GM12878 (cell line): Measurements from ENCODE around the gene SFT2D1. TPM values are rescaled to one million over a fixed set of nuclear protein-coding genes. Genes with fewer than 3 reads are reported as not detected.
A peak's percentile ranks its signal among the peaks of the same experiment; 100 is the strongest.

Source experiments
- ATAC-seq: fragments of 200-7000 bp; cut with Tn5 transposase; 3 replicates; pipeline ENCODE4 v1.9.1; 2020; ENCODE audit warnings: mild to moderate bottlenecking, moderate library complexity
- BruUV-seq: library from RNA; stranded (reverse); fragments of 400-500 nt; replicated peaks from 2 replicates; lab custom pipeline; 2021; lab: Mats Ljungman, UMichigan
- CTCF ChIA-PET: fragments of 300-600 bp; sonication (Branson Sonifier 250); formaldehyde crosslinking; extraction: SDS; loops from one replicate; lab custom pipeline; 2021; ENCODE audit warnings: inconsistent platforms; lab: Yijun Ruan, JAX
- POLR2A ChIA-PET: fragments of 350-600 bp; formaldehyde crosslinking; extraction: SDS; loops from one replicate; lab custom pipeline; 2021; ENCODE audit warnings: inconsistent platforms; lab: Charles Lee
- RAD21 ChIA-PET: fragments of 300-600 bp; sonication (Branson Sonifier 250); formaldehyde crosslinking; loops from one replicate; lab custom pipeline; 2023; ENCODE audit warnings: antibody characterized with exemption; ENCODE audit not compliant: unreplicated experiment; lab: Charles Lee
- SMC1A ChIA-PET: fragments of 300-600 bp; sonication (Branson Sonifier 250); formaldehyde crosslinking; loops from one replicate; lab custom pipeline; 2023; ENCODE audit not compliant: unreplicated experiment, uncharacterized antibody; lab: Charles Lee
- DNase-seq: peaks from one replicate; pipeline ENCODE4 v3.0.0-alpha.2; 2011; ENCODE audit warnings: low read depth, low spot score
- FAIRE-seq: peaks from 3 replicates; lab custom pipeline; 2011; peaks lifted over from hg19 to GRCh38; lab: Jason Lieb, UNC
- H2AFZ ChIP-seq: 2 replicates; pipeline ENCODE4 v1.6.0; 2011; ENCODE audit warnings: low read depth, low read length, control low read depth; ENCODE audit not compliant: control insufficient read depth
- H3K27ac ChIP-seq: 2 replicates; pipeline ENCODE4 v1.5.1; 2011; ENCODE audit warnings: control low read depth; ENCODE audit not compliant: control insufficient read depth, insufficient read depth
- H3K27me3 ChIP-seq, 2 experiments: replicated peaks in 1 of 2; 2 replicates each; pipeline versions ENCODE4 v1.6.0 to v1.6.1; 2011; ENCODE audit warnings: low read length in 1 of 2; ENCODE audit not compliant: control insufficient read depth in 2 of 2, insufficient read depth in 2 of 2
- H3K36me3 ChIP-seq, 2 experiments: 2 replicates each; pipeline ENCODE4 v1.5.1; 2011; ENCODE audit warnings: low read length in 1 of 2; ENCODE audit not compliant: control insufficient read depth in 2 of 2, insufficient read depth in 2 of 2
- H3K4me1 ChIP-seq: 2 replicates; pipeline ENCODE4 v1.6.1; 2011; ENCODE audit warnings: mild to moderate bottlenecking, low read length, moderate library complexity, mixed read lengths; ENCODE audit not compliant: control insufficient read depth, insufficient read depth
- H3K4me2 ChIP-seq: 2 replicates; pipeline ENCODE4 v1.6.0; 2011; ENCODE audit warnings: control low read depth; ENCODE audit not compliant: control insufficient read depth, insufficient read depth
- H3K4me3 ChIP-seq: fragments of 200-600 bp; sonication (generic); 2 replicates; pipeline ENCODE4 v1.5.1; 2016
- H3K79me2 ChIP-seq: 2 replicates; pipeline ENCODE4 v1.6.0; 2011; ENCODE audit warnings: low read length; ENCODE audit not compliant: control insufficient read depth, insufficient read depth
- H3K9ac ChIP-seq: 2 replicates; pipeline ENCODE4 v1.8.0; 2011; ENCODE audit warnings: low read length, control low read depth, mixed read lengths; ENCODE audit not compliant: control insufficient read depth, insufficient read depth
- H3K9me3 ChIP-seq: replicated peaks from 3 replicates; pipeline ENCODE4 v1.5.1; 2011; ENCODE audit warnings: mild to moderate bottlenecking, low read length; ENCODE audit not compliant: control insufficient read depth, insufficient read depth
- H4K20me1 ChIP-seq: 2 replicates; pipeline ENCODE4 v1.6.0; 2011; ENCODE audit not compliant: control insufficient read depth, insufficient read depth
- BHLHE40 ChIP-seq, 2 experiments: fragments of 450-650 bp in 1 of 2; IDR thresholded peaks; 2 replicates each; pipeline ENCODE4 v1.6.1; 2011 to 2017; ENCODE audit warnings: low read depth in 2 of 2, borderline replicate concordance in 1 of 2, improper control_type of control experiment in 1 of 2, low read length in 1 of 2, mild to moderate bottlenecking in 1 of 2
- BMI1 ChIP-seq: fragments of 450-650 bp; IDR thresholded peaks from 2 replicates; pipeline ENCODE4 v1.6.1; 2016; ENCODE audit warnings: mild to moderate bottlenecking, moderate library complexity, borderline replicate concordance
- E2F4 ChIP-seq: IDR thresholded peaks from 2 replicates; pipeline ENCODE4 v1.6.1; 2012; ENCODE audit warnings: low read depth, low read length, improper control_type of control experiment
- EED ChIP-seq: sonication (generic); IDR thresholded peaks from 2 replicates; pipeline ENCODE4 v1.6.1; 2016; ENCODE audit warnings: antibody characterized with exemption, low read depth
- IRF5 ChIP-seq: fragments of 450-650 bp; IDR thresholded peaks from 2 replicates; pipeline ENCODE4 v1.6.1; 2017; ENCODE audit warnings: borderline replicate concordance
- SKIL ChIP-seq: fragments of 450-650 bp; IDR thresholded peaks from 2 replicates; pipeline ENCODE4 v1.6.1; 2017; ENCODE audit warnings: mild to moderate bottlenecking, low read depth, inconsistent platforms; ENCODE audit not compliant: poor library complexity, severe bottlenecking
- ZBTB4 ChIP-seq: fragments of 450-650 bp; formaldehyde crosslinking; IDR thresholded peaks from 2 replicates; pipeline ENCODE4 v1.4.0; 2022; ENCODE audit warnings: mild to moderate bottlenecking, moderate library complexity
- WGBS: methylation state at CpG from one replicate; pipeline ENCODE4 v1.1.6; 2016; ENCODE audit warnings: low lambda C conversion rate; ENCODE audit not compliant: insufficient replicate concordance, insufficient coverage; ENCODE audit errors: missing lambda C conversion rate; 5-methylcytosine and 5-hydroxymethylcytosine counted together
- in situ Hi-C: fragments of 300-500 bp; cut with MboI; formaldehyde crosslinking; loops from 9 replicates; pipeline ENCODE4 v1.14.3; 2018; ENCODE audit warnings: mixed read lengths
- intact Hi-C: fragments of 100-400 bp; cut with micrococcal nuclease; formaldehyde crosslinking; loops from one replicate; pipeline ENCODE4 v1.14.2; 2022; ENCODE audit not compliant: unreplicated experiment
- polyA plus RNA-seq, 11 experiments: library from polyadenylated mRNA; depleted of rRNA in 4 of 11; unstranded in 6 of 11; stranded (reverse) in 5 of 11; fragments of >200 nt; fragmentation: Nextera tagmentation in 4 of 11; fragmentation: Illumina TruSeq in 1 of 11; extraction: Ambion mirVana in 4 of 11; extraction: Trizol in 1 of 11; gene quantifications; 1 replicate in 1 of 11; 2 replicates in 10 of 11; pipeline versions ENCODE4 v1.2.1 to v1.2.3, GENCODE V29; 2011 to 2016; ENCODE audit warnings: inconsistent platforms in 2 of 11, missing spikeins in 2 of 11, low read depth in 1 of 11
- total RNA-seq, 4 experiments: library from RNA; depleted of rRNA in 3 of 4; stranded (reverse); fragments of >200 nt in 3 of 4; fragmentation: Illumina TruSeq in 1 of 4; extraction: Trizol in 1 of 4; gene quantifications; 2 replicates each; pipeline versions ENCODE4 v1.2.1 to v1.2.3, GENCODE V29; 2013 to 2021
- TF ChIP-seq, protein P1 (sequence below): fragments of 150-350 bp; IDR thresholded peaks from 2 replicates; pipeline ENCODE4 v1.6.1; 2016; ENCODE audit warnings: low read depth, low read length

Gene SFT2D1
- total and polyA plus RNA-seq, 10 of the 15 experiments (the other 5 are each of a cell fraction or from before 2014, with no cell fraction given): 69.5 to 281 (median 124) TPM

DNA sequence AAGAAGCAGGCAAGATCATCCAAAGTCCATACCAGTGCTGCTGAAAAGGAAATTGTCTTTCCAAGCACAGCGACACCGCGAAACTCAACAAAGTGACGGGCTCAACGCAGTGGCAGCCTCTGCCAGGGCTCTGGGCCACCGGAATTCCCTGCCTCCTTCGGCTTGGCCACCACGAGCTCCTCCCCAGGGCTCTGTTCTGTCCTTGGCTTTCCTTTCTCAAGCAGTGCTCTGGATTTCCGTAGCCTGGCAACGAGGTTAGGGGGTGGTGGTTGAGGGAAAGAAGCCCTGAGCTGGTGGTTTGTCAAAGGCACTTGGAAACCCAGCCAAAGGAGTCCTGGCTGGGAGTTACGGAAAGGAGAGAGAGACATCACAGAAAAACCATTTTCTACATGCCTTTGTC is 65.3 kb downstream of the SFT2D1 start (continued):
- TF ChIP-seq ZBTB4 (CRISPR knock-in tag): no peak

DNA sequence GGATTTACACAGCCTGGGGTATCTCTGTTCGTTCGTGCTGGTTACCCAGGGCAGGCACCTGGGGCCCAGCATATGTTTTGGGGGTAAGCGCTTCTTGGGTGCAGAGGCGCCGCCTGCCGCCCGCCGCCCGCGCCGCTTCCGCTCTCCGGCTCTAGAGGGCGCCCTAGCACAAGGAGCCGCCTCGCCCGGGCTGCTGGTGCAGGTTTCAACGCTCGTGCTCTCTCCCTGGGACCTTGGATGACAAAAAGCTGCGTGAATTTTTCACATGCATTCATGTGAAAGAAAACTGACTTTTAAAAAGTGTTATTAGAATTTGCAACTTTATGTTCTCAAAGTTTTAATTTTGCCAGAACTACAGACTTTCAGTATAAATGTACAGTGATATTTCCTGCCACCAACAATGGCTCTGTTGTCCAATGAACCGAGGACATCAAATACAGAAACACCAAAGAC is 66.6 kb downstream of the SFT2D1 start:
- Histone ChIP-seq H3K4me1 (peaks cover 28% of the 10 kb centered on the region), H3K9ac (no peak overlapping the region), H4K20me1 (no peaks in the 10 kb centered on the region), H3K4me2 (peak overlapping the region; percentile 30; the same call in 1 of the 2 replicates), H3K27ac (no peak overlapping the region), H3K36me3 (no peaks in the 10 kb centered on the region), H3K4me3 (no peak overlapping the region), H3K27me3 (no peaks in the 10 kb centered on the region; a peak in 1 of 4 replicates), H3K9me3 (no peaks in the 10 kb centered on the region; the same call in 2 of the 3 replicates), H2AFZ (peak overlapping the region; percentile 54), H3K79me2 (no peaks in the 10 kb centered on the region)
- RAD21 ChIA-PET: interaction anchor here (0.9 to 4.4 kb wide), 9 partner anchors 9 to 124 kb away, joined by 3 to 60 read pairs (median 6); partner anchors contain the start of gene PRR18
- 2% methylated on average over 21 of the region's 21 CpGs for WGBS
- SMC1A ChIA-PET: interaction anchor here (0.7 to 4.6 kb wide), 11 partner anchors 9 to 131 kb away, joined by 3 to 56 read pairs (median 11); partner anchors contain the start of gene PRR18
- intact Hi-C loops (loop anchor here (1.0 to 10.0 kb wide), 5 partner anchors 33 to 391 kb away; partner anchors contain the start of genes MPC1 and PRR18), in situ Hi-C loops (loop anchor here (5.0 kb wide), 2 partner anchors 37 to 112 kb away; no protein-coding TSS in a partner anchor)
- DNase-seq (no peak), ATAC-seq (peak; percentile 93), FAIRE-seq (no peak)
- POLR2A ChIA-PET: interaction anchor here (1.0 kb wide), 1 partner anchor 58 kb away, joined by 3 read pairs; no protein-coding TSS in a partner anchor
- BruUV-seq: no TSS peak
- CTCF ChIA-PET: interaction anchor here (0.6 to 5.1 kb wide), 15 partner anchors 9 to 180 kb away, joined by 3 to 105 read pairs (median 6); partner anchors contain the start of gene PRR18
- TF ChIP-seq, protein P1, sequence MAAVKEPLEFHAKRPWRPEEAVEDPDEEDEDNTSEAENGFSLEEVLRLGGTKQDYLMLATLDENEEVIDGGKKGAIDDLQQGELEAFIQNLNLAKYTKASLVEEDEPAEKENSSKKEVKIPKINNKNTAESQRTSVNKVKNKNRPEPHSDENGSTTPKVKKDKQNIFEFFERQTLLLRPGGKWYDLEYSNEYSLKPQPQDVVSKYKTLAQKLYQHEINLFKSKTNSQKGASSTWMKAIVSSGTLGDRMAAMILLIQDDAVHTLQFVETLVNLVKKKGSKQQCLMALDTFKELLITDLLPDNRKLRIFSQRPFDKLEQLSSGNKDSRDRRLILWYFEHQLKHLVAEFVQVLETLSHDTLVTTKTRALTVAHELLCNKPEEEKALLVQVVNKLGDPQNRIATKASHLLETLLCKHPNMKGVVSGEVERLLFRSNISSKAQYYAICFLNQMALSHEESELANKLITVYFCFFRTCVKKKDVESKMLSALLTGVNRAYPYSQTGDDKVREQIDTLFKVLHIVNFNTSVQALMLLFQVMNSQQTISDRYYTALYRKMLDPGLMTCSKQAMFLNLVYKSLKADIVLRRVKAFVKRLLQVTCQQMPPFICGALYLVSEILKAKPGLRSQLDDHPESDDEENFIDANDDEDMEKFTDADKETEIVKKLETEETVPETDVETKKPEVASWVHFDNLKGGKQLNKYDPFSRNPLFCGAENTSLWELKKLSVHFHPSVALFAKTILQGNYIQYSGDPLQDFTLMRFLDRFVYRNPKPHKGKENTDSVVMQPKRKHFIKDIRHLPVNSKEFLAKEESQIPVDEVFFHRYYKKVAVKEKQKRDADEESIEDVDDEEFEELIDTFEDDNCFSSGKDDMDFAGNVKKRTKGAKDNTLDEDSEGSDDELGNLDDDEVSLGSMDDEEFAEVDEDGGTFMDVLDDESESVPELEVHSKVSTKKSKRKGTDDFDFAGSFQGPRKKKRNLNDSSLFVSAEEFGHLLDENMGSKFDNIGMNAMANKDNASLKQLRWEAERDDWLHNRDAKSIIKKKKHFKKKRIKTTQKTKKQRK: no peak
- no peak for TF ChIP-seq EED
- TF ChIP-seq SKIL: no peak
- no peak for TF ChIP-seq IRF5
- TF ChIP-seq BMI1: no peak
- peak; percentile 48 to 74; a peak in 3 of 4 replicates for TF ChIP-seq BHLHE40 (IDR thresholded peaks at IDR 0.05; ENCODE audit: borderline replicate concordance in 1 of 2, low read depth in 2 of 2, low read length in 1 of 2)
- TF ChIP-seq E2F4: no peak
